ENCODE measurements around the gene OXT. TPM values are rescaled to one million over a fixed set of nuclear protein-coding genes. Genes with fewer than 3 reads are reported as not detected.

The OXT gene
- total RNA-seq, 1 donor from 2014 or later: not detected

DNA sequence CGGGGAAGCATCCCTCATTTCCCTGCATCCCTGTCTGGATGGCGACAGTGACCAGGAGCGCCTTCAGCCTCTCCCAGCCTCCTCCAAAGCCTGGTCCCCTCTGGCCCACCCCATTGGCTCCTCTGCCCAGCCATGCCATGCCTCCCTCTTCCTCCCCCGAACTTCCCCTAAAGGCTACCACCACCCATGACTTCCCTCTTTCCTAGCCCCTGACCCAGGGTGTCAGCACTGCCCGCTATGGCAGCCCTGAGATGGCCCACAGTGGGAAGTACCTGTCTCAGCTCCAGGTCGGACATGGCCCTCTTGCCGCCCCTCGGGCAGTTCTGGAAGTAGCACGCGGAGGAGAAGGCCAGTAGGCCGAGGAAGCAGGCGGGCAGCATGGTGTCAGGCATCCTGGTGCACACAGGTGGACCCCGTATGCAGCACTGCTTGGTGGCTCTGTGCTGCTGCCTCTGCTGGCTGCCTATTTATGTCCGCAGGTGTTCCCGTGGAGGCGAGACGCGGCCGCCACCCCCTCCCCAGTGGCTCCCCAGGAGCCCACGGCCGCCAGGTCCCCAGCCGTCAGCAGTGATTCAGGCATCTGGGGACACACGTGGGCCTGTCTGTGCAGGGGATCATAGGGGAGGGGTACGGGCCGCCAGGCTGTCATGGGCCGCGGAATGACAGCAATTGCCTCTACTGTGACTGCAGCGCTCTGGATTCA lies 13.0 kb downstream of the OXT start, which contains the start of gene AVP:
Gene AVP, minus strand, starts transcription at position 442 of the 703 bp plus-strand sequence. Its CDS starts 50 bp downstream, at position 392.
- no peak for DNase-seq (ENCODE audit: low spot score)

DNA sequence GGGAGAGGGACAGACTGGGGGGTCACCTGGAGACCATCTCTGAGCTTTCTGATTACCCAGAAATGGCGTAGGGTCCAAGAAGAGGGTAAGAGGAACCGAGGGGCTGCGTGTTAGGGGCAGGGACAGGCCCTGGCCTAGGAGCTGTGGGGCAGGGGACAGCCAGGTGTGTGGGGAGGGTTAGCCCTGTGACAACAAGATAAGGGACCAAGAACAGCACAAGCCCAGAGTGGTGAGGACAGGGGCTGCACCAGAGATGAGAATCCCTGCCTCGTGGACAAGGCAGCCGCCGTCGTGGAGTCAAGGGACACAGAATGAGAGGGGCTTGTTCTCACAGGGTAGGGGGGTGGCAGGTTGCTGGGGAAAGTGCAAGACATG lies 13.6 kb downstream of the OXT start:
- no peak for DNase-seq (ENCODE audit: low spot score)

DNA sequence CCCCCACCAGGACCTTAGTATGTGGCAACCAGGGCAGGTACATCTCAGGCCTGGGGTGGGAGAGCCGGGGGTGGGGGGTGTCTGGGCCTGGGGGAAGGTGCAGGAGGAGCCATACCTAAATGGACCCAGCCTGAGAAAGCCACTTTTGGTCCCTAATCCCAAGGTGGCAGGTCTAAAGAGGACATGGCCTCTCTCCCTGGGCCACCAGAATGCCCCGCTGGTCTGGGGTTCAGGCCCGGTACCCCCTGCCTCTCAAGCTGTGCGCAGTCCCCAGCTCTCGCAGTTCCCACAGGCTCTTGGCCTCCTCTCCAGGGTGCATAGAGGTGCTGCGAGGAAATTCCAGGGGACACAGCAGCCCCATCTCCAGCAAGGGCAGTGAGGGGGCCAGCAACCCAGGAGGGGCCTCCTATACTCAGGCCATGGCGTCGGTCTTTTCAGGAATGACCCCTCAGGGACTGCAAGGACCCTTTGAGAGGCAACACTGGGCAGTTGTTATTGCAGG lies 14.2 kb downstream of the OXT start:
- DNase-seq (ENCODE audit: low spot score): no peak

GRCh38 chr20:3088031-3088430 lies 16.6 kb downstream of the OXT start:
- no peak for DNase-seq (ENCODE audit: low spot score)

- DNase-seq (ENCODE audit: low spot score): no peak
Measured at GRCh38 chr20:3090565-3090964, 19.1 kb downstream of the OXT start.

DNA sequence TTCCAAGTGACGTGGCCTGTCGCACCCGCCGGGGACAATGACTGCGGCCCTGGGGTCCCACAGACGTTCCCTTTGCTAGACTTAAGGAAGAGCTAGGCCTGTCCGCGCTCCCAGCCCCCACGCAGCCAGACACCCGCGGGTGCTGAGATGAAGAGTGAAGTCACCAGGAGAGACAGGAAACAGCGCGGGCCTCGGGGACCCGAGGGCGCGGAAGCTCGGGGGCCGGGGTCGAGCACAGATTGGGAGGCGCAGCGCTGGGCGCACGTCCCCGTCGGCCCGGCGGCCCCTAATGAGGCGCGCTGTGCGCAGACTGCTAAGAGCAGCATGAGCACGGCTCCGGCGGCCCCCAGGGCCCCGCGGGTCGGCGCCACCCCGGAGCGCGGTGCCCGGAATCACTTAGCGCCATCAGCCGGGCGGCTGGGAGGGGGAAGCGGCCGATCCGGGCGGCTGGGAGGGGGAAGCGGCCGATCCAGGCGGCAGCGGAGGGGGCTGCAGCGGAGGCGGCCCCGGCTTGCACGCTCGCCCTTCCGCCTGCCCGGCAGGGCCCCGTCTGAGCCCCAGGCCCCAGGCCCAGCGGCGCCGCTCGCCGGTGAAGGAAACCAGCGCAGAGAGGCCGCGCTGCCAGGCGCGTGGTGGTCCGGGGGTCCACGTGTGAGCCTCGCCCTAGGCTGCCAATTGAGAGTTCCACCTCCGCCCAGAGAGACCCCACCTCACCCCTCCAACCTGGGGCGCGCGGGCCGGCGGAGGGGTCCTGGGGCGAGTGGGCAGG lies 21.4 kb downstream of the OXT start:
- DNase-seq (ENCODE audit: low spot score): no peak

DNA sequence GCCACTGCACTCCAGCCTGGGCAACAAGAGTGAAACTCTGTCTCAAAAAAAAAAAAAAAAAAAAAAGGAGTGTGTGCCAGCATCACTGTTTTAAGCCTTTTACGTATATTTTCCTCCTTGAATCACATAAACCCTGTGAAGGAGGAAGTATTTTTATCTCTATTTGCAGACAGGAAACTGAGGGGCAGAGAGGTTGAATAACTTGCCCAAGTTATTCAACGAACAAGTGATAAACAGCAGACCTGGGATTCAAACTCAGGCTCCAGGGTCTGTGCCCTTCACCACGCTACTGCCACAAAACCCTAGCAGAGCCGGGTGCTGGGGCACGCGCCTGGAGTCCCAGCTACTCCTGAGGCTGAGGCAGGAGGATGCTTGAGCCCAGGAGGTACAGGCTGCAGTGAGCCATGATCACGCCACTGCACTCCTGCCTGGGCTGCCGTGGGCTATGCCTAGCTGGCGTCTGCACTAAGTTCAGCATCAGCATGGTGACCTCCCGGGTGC lies 22.5 kb downstream of the OXT start:
- no peak for DNase-seq (ENCODE audit: low spot score)

GRCh38 chr20:3094848-3095629 lies 23.6 kb downstream of the OXT start:
- no peak for DNase-seq (ENCODE audit: low spot score)

DNA sequence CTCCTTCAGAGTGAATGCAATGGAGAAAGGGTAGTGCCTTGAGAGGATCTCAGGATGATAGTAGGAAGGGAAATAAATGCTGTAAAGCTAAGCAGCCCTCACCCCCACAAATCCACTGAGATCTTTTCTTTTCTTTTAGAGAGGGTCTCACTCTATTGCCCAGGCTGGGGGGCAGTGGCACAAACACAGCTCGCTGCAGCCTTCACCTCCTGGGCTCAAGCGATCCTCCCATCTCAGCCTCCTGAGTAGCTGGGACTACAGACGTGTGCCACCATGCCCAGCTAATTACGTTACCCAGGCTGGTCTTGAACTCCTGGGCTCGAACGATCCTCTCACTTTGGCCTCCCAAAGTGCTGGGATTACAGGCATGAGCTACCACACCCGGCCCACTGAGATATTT lies 29.1 kb downstream of the OXT start:
- DNase-seq (ENCODE audit: low spot score): no peak

DNA sequence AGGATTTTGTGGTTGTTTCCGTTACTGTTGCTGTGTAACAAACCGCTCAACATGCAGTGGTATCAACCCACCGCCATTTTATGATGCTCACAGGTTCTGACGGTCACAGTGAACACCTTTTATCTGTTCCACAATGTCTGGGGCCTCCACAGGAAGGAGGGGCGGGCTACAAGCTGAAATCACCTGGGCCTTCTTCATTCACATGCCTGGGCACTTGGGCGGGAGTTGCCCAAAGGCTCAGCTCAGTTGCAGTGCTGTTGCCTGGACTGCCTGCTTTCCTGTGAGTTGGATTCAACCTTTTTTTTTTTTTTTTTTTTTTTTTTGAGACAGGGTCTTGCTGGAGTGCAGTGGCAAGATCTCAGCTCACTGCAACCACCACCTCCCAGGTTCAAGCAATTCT lies 29.8 kb downstream of the OXT start:
- DNase-seq (ENCODE audit: low spot score): no peak

GRCh38 chr20:3101737-3102574 lies 30.5 kb downstream of the OXT start:
- no peak for DNase-seq (ENCODE audit: low spot score)

DNA sequence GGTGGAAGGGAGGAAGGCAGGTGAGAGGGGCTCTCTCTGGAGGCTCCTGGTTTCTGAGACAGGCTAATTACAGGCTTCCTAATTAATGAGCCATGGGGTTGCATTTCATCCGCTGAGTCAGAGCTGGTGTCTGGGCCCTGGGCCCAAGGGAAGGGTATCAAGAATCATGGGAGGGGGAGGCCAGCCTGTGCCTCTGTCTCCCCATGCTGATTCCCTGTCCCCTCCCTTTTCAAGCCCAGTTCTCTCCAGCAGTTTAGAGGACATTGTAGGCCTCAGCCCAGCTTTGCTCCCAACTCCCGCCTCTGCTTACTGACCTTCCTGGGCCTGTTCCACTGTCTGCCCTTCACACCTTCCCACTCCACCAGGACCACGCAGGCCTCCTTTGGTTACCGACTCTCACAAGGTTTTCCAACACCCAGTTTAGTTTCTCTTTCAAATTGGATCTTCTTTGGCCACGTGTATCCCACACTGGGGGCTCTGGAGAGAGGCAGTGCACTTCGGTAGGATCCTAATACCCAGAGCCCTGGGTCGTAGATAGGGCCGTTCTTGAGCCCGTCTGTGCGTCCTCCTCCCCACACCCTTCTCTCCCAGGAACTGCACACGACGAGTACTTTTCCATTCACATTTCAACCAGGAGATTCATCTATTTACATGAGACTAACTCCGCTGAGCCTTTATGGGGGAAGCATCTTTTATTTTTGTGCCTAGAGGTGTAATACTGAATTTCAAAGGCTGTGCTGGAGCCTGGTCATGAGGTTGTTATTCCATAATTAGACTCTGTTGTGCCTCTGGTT lies 31.4 kb downstream of the OXT start:
- no peak for DNase-seq (ENCODE audit: low spot score)

GRCh38 chr20:3103369-3104032 lies 32.1 kb downstream of the OXT start:
- DNase-seq (ENCODE audit: low spot score): no peak

DNA sequence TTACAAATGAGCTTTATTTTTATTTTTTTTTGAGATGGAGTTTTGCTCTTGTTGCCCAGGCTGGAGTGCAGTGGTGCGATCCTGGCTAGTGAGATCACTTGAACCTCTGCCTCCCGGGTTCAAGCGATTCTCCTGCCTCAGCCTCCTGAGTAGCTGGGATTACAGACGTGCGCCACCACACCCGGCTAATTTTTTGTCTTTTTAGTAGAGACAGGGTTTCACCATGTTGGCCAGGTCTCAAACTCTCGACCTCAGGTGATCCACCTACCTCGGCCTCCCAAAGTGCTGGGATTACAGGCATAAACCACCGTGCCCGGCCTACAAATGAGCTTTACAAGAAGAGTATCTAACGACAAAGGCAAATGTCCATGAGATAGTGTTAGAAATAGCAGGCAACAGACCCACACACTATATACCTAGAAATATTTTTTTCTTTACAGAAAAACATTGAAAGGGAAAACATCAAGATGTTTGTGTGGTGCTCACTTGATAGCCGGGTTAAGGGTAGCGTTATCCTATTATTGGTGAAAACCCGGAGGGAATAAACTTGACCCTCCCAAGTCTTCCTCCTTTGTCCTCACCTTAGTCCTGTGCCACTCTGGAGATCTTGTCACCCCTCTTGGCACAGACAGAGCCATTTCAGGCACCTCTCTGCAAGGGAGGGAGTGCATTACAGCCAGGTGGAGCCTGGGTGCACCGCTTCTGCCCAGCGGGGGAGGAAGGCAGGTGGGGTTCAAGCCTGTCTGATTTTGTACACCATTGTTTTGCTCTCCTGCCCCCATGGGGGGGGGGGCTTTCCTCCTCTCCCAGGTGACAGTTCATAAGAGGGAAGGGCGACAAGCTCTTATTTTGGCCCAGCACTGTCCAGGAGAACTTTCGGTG lies 34.1 kb downstream of the OXT start:
- DNase-seq (ENCODE audit: low spot score): no peak

- no peak for DNase-seq (ENCODE audit: low spot score)
Measured at GRCh38 chr20:3106185-3106584, 34.8 kb downstream of the OXT start.

DNA sequence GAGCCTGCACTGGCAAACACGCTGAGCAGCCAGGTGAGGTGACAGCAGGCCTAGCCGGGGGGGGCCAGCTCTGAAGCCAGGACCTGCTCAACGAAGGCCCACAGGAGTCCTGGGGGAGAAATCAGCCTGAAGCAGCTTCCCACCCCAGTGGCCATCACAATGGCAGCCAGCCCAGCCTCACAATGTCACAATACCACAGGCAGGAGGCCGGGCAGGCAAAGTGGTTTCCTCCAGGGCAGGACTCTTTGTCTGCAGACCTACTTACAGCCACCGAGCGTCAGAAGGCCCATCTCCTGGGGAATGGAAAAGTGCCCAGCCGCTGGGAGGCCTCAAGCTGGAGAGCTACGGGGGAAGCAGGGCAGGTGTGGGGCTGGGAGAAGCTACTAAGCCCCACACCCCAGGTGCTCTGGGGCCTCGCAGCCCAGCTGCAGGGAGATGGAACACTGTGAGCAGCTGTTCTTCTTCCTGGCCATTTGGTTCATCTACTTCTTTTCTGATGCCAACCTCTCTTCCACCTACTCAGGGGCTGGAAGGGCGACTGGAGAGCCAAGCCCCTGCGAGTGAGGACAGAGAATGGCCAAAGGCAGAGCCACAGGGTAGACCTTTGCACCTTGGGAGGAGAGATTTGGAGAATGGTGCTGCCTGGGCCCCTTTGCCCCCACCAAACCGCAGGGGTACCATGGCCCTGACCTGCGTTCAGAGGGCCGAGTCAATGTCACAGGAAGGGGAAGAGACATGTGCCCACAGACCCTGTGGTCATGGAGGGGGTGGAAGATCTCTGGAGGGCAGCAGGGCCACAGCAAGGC lies 35.4 kb downstream of the OXT start:
- no peak for DNase-seq (ENCODE audit: low spot score)

DNA sequence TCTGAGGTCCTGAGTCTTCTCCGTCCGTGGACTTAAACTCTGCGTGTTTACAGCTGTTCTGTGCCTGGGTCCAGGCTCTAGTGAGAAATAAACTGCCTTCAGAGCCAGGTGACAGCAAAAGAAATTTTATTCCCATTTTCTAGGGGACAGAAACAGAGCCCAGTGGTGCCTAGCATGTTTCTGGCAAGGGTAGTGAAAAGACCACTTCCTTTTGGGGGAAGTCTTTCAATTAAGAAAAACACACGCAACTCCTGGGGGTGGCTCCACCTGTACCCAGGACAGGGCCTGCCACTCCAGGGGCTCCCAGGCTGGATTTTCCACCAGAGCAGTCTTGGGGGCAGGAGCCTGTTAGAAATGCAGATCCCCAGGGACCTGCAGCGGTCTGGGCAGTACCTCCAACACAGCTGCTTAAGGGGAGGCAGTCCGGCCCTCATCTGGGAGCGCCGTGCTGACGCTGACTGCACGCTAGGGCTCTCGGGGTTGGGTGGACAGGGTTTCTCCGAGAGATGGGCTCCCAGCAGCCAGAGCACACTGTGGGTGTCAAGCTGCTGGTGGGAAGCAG lies 36.1 kb downstream of the OXT start:
- no peak for DNase-seq (ENCODE audit: low spot score)

Data from ureter (tissue), 1 donor.